Tibial nerve (tissue), 4 donors: Measurements from ENCODE around the gene CMSS1. TPM values are rescaled to one million over a fixed set of nuclear protein-coding genes. Genes with fewer than 3 reads are reported as not detected.
A peak's percentile ranks its signal among the peaks of the same experiment; 100 is the strongest.

Experiments
- DNase-seq, 2 donors: peaks; one replicate each; pipeline ENCODE4 v3.0.0-alpha.2; 2019; ENCODE audit warnings: low spot score in 2 of 2
- H3K27ac ChIP-seq, 4 donors: fragments of 200-600 bp; sonication (generic) in 3 of 4; one replicate each; pipeline ENCODE4 v1.5.1; 2017 to 2019; ENCODE audit warnings: mild to moderate bottlenecking in 1 of 4
- H3K27me3 ChIP-seq, 2 donors: fragments of 200-600 bp; sonication (generic) in 1 of 2; one replicate each; pipeline versions ENCODE4 v1.5.1 to v1.6.0; 2017 to 2019
- H3K36me3 ChIP-seq, 3 donors: fragments of 200-600 bp; sonication (generic); one replicate each; pipeline ENCODE4 v1.5.1; 2018 to 2019
- H3K4me1 ChIP-seq, 4 donors: fragments of 200-600 bp; sonication (generic) in 3 of 4; one replicate each; pipeline ENCODE4 v1.5.1; 2017 to 2019
- H3K4me3 ChIP-seq, 4 donors: fragments of 200-600 bp; sonication (generic) in 3 of 4; one replicate each; pipeline ENCODE4 v1.5.1; 2017 to 2019; ENCODE audit warnings: mild to moderate bottlenecking in 1 of 4, moderate library complexity in 1 of 4
- H3K9me3 ChIP-seq, 4 donors: fragments of 200-600 bp; sonication (generic) in 3 of 4; one replicate each; pipeline ENCODE4 v1.5.1; 2017 to 2019
- EP300 ChIP-seq, 2 donors: sonication (generic); formaldehyde crosslinking; IDR thresholded peaks; one replicate each; pipeline ENCODE4 v1.6.1; 2017; ENCODE audit warnings: antibody characterized with exemption in 2 of 2, mild to moderate bottlenecking in 1 of 2
- POLR2A ChIP-seq, 2 donors: fragments of 450-650 bp; IDR thresholded peaks; one replicate each; pipeline ENCODE4 v1.6.1; 2017; ENCODE audit warnings: antibody characterized with exemption in 2 of 2, mild to moderate bottlenecking in 2 of 2, moderate library complexity in 2 of 2
- WGBS, 2 donors: methylation state at CpG; one replicate each; pipeline ENCODE4 v1.1.5; 2018; 5-methylcytosine and 5-hydroxymethylcytosine counted together
- total RNA-seq, 4 donors: library from RNA; depleted of rRNA; stranded (reverse); fragments of >200 nt; gene quantifications; one replicate each; pipeline ENCODE4 v1.1.0, GENCODE V29; 2016
- TF ChIP-seq, protein P1 (sequence below), 5 experiments: fragments of 200-600 bp in 3 of 5; fragments of 450-650 bp in 2 of 5; sonication (generic) in 3 of 5; IDR thresholded peaks; one replicate each; pipeline ENCODE4 v1.5.1; 2016 to 2019; ENCODE audit warnings: antibody characterized with exemption in 5 of 5, mild to moderate bottlenecking in 3 of 5, moderate library complexity in 2 of 5

The CMSS1 gene
- total RNA-seq, result 10 to 100 TPM in 3 of 4 donors, 1 to 10 TPM in 1; 5.5 to 29.1 (median 15.7) TPM

DNA sequence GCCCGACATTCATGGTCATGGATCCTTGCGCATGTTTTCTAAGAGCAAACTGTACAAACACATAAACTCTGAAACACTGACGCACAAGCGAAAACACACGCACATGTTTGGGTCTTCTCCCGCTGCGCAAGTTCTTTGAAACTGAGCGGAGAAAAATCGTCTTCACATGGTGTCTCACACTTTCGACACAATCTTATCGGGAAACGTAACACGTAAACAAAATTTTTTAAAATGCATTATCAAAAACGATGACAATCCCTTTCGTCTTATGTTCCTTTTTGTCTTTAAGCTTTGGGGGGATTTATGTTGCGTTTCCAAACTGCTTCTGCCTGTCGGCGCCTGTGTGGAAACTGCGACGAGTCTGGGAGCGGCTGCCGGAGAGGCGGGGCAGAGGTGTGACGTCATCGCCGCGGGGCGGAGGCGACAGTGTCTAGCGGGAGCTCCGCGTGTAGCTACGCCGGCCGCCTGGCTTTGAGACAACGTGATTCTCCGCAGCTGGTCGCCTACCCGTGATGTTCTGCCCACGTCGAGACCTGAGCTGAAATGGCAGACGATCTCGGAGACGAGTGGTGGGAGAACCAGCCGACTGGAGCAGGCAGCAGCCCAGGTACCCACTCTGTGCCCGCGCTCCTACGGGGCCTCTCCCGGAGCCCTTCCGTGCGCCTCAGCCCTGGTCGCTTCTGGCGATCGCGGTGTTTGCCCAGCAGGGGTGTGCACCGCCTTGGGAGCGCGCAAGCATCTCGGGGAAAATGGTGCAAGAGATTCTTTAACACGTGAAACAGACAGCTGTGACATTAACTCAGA, at the start of gene CMSS1:
Gene CMSS1, plus strand, starts transcription at position 426 of the 804 bp plus-strand sequence.
- H3K27ac ChIP-seq, result peak within 1 kb of the TSS; percentile 77 to 92 (median 88)
- peak within 1 kb of the TSS; percentile 69 to 84 (median 81) for H3K4me3 ChIP-seq
- no peaks in the 10 kb centered on the region for H3K9me3 ChIP-seq
- H3K27me3 ChIP-seq, result no peaks in the 10 kb centered on the region
- H3K36me3 ChIP-seq, result no peaks in the 10 kb centered on the region
- 0 to 1% methylated on average over 53 to 59 of the region's 60 CpGs for WGBS, 2 donors
- peaks cover 0 to 31% (median 9%) of the 10 kb centered on the region in 4 donors for H3K4me1 ChIP-seq
- DNase-seq, result peak; percentile 88 to 89
- TF ChIP-seq EP300 (IDR thresholded peaks at IDR 0.05) (peak; percentile 73 to 90), POLR2A (IDR thresholded peaks at IDR 0.05) (peak in 1 of 2 donors; percentile 69)
- TF ChIP-seq, protein P1, sequence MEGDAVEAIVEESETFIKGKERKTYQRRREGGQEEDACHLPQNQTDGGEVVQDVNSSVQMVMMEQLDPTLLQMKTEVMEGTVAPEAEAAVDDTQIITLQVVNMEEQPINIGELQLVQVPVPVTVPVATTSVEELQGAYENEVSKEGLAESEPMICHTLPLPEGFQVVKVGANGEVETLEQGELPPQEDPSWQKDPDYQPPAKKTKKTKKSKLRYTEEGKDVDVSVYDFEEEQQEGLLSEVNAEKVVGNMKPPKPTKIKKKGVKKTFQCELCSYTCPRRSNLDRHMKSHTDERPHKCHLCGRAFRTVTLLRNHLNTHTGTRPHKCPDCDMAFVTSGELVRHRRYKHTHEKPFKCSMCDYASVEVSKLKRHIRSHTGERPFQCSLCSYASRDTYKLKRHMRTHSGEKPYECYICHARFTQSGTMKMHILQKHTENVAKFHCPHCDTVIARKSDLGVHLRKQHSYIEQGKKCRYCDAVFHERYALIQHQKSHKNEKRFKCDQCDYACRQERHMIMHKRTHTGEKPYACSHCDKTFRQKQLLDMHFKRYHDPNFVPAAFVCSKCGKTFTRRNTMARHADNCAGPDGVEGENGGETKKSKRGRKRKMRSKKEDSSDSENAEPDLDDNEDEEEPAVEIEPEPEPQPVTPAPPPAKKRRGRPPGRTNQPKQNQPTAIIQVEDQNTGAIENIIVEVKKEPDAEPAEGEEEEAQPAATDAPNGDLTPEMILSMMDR (IDR thresholded peaks at IDR 0.05), result peak in 3 of 5 experiments; percentile 8 to 59 (median 41)

DNA sequence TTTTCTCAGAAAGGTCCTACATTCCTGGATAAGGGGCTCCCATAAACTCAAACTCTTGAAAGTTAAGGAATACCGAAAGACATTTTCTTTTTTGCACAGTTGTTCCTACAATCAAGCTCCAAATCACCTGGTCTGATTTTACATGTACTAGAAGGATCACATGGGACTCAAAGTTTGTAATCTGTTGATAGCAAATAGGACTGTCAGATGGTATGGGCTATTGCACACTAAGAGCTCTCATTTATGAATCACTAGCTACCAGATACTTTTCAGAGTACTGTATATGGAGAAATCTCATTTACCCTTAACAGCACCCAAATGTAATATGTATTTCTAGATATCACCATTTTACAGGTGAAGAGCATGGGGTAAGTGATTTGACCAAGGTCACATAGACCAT, 49.5 kb upstream of the CMSS1 start:
- Histone ChIP-seq H3K9me3 (no peaks in the 10 kb centered on the region), H3K4me3 (no peak overlapping the region), H3K27ac (no peak overlapping the region), H3K36me3 (no peaks in the 10 kb centered on the region), H3K27me3 (no peaks in the 10 kb centered on the region), H3K4me1 (peaks cover 0 to 6% (median 0%) of the 10 kb centered on the region in 4 donors)
- WGBS, 2 donors, result 88 to 89% methylated on average over 1 of the region's 1 CpG
- DNase-seq, result no peak
- TF ChIP-seq, protein P1 (IDR thresholded peaks at IDR 0.05), result no peak
- TF ChIP-seq POLR2A (IDR thresholded peaks at IDR 0.05) (no peak), EP300 (IDR thresholded peaks at IDR 0.05) (no peak)

DNA sequence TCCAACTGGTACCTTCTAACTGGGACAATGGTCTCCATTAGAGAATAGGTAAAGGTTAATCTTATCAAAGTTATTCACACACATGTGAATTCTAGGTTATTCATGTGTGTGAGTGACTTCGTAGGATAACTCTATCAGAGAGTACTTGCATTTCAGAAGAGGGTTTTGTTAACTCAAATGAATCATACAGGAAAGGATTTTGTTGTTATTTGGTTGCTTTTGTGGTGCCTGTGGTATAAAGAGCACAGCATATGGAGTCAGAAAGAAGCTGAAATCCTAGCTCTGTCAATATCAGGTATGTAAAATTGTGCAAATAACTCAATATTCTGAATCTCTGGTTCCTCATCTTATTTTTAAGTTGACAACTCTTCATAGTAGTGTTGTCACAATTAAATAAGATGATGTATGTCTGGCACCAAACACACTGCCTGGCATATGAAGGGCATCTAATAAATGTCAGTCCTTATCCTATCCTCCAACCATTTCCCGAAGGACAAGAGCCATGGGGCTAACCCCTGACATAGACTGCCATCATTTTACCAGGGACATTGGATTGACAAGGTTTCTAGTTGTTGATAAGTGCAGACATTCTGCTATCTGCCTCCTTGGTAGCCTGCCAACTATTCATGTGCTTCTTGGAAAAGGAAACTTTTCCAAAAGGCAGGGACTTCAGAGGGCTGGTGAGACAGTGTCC, 48.7 kb upstream of the CMSS1 start:
- Histone ChIP-seq H3K27me3 (no peaks in the 10 kb centered on the region), H3K4me1 (peaks cover 0 to 7% (median under 1%) of the 10 kb centered on the region in 4 donors), H3K9me3 (no peaks in the 10 kb centered on the region), H3K27ac (no peak overlapping the region), H3K36me3 (no peaks in the 10 kb centered on the region), H3K4me3 (no peak overlapping the region)
- DNase-seq, result no peak
- 80 to 82% methylated on average over 2 of the region's 2 CpGs for WGBS, 2 donors
- no peak for TF ChIP-seq POLR2A (IDR thresholded peaks at IDR 0.05)
- TF ChIP-seq, protein P1 (IDR thresholded peaks at IDR 0.05), result no peak
- no peak for TF ChIP-seq EP300 (IDR thresholded peaks at IDR 0.05)

DNA sequence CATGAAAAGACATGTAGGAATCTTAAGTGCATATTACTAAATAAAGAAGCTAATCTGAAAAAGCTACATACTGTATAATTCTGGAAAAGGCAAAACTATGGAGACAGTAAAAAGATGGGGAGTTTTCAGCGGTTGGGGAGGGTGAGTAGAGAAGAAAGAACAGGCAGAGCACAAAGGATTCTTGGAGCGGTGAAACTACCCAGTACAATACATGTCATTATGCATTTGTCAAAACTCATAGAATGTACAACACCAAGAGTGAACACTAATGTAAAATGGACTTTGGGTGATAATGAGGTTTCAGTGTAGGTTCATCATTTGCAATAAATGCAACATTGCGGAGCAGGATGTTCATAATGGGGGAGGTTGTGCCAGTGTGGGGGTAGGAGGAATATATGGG, 45.5 kb upstream of the CMSS1 start:
- WGBS, 2 donors, result 73 to 77% methylated on average over 3 of the region's 3 CpGs
- Histone ChIP-seq H3K27me3 (no peaks in the 10 kb centered on the region), H3K36me3 (no peaks in the 10 kb centered on the region), H3K4me3 (no peak overlapping the region), H3K27ac (peak overlapping the region in 1 of 4 donors; percentile 56), H3K9me3 (no peaks in the 10 kb centered on the region), H3K4me1 (peaks cover 0 to 33% (median 7%) of the 10 kb centered on the region in 4 donors)
- TF ChIP-seq EP300 (IDR thresholded peaks at IDR 0.05) (no peak), POLR2A (IDR thresholded peaks at IDR 0.05) (no peak)
- TF ChIP-seq, protein P1 (IDR thresholded peaks at IDR 0.05), result no peak
- DNase-seq, result no peak

DNA sequence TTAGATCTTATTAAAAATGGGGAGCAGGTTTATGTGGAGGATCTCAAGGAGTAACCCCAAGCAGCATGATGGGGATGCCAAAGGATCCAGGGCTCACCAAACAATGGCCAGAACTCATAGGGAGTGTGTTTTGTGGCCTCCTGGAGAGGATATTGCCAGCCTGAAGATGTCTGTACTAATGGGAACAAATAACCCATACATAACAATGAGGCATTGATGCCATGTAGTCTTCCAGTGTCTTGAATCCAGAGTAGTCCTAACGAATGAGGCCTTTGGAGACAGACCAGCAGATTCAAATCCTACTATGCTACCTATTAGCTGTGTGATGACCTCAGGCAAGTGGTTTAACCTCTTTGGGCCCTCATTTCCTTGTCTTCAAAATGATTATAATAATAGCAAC, 45.0 kb upstream of the CMSS1 start:
- TF ChIP-seq POLR2A (IDR thresholded peaks at IDR 0.05) (no peak), EP300 (IDR thresholded peaks at IDR 0.05) (no peak)
- TF ChIP-seq, protein P1 (IDR thresholded peaks at IDR 0.05), result no peak
- H3K27me3 ChIP-seq, result no peaks in the 10 kb centered on the region
- H3K27ac ChIP-seq, result peak overlapping the region in 1 of 4 donors; percentile 56
- H3K36me3 ChIP-seq, result no peaks in the 10 kb centered on the region
- 56 to 57% methylated on average over 1 of the region's 1 CpG for WGBS, 2 donors
- no peak overlapping the region for H3K4me3 ChIP-seq
- no peaks in the 10 kb centered on the region for H3K9me3 ChIP-seq
- DNase-seq, result no peak
- peaks cover 0 to 38% (median 7%) of the 10 kb centered on the region in 4 donors for H3K4me1 ChIP-seq
